ENCODE results near the gene FGF22. TPM values are rescaled to one million over a fixed set of nuclear protein-coding genes. Genes with fewer than 3 reads are reported as not detected.

The FGF22 gene
- polyA plus RNA-seq, 1 donor from 2014 or later, result 0.48 TPM

DNA sequence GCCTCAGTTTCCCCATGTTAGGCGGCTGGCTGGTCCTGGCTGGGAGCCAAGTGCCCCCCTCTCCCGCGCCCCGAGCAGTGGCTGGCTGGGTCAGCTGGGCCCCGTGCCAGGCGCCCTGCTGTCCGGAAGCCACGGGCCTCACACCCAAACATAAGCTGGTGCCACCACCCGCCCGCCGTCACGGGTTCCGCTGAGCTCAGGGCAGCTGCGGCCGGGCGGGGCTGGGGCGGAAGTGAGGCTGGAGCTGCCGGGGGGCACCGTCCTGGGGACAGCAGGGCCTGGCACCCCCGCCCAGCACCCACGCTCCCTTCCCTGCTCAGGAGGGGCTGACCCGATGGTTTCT, 30.7 kb upstream of the FGF22 start:
- TF ChIP-seq, protein P1, sequence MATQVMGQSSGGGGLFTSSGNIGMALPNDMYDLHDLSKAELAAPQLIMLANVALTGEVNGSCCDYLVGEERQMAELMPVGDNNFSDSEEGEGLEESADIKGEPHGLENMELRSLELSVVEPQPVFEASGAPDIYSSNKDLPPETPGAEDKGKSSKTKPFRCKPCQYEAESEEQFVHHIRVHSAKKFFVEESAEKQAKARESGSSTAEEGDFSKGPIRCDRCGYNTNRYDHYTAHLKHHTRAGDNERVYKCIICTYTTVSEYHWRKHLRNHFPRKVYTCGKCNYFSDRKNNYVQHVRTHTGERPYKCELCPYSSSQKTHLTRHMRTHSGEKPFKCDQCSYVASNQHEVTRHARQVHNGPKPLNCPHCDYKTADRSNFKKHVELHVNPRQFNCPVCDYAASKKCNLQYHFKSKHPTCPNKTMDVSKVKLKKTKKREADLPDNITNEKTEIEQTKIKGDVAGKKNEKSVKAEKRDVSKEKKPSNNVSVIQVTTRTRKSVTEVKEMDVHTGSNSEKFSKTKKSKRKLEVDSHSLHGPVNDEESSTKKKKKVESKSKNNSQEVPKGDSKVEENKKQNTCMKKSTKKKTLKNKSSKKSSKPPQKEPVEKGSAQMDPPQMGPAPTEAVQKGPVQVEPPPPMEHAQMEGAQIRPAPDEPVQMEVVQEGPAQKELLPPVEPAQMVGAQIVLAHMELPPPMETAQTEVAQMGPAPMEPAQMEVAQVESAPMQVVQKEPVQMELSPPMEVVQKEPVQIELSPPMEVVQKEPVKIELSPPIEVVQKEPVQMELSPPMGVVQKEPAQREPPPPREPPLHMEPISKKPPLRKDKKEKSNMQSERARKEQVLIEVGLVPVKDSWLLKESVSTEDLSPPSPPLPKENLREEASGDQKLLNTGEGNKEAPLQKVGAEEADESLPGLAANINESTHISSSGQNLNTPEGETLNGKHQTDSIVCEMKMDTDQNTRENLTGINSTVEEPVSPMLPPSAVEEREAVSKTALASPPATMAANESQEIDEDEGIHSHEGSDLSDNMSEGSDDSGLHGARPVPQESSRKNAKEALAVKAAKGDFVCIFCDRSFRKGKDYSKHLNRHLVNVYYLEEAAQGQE (IDR thresholded peaks at IDR 0.05; ENCODE audit: borderline replicate concordance), result no peak
- TF ChIP-seq TAF1 (IDR thresholded peaks at IDR 0.05; ENCODE audit: low read depth) (no peak), EP300 (conservative IDR thresholded peaks at IDR 0.05; ENCODE audit: poor library complexity, severe bottlenecking) (no peak), MXI1 (conservative IDR thresholded peaks at IDR 0.05; ENCODE audit: poor library complexity, severe bottlenecking) (no peak), RAD21 (conservative IDR thresholded peaks at IDR 0.05) (no peak)
- no peak overlapping the region for H3K9ac ChIP-seq (ENCODE audit: low read length)

DNA sequence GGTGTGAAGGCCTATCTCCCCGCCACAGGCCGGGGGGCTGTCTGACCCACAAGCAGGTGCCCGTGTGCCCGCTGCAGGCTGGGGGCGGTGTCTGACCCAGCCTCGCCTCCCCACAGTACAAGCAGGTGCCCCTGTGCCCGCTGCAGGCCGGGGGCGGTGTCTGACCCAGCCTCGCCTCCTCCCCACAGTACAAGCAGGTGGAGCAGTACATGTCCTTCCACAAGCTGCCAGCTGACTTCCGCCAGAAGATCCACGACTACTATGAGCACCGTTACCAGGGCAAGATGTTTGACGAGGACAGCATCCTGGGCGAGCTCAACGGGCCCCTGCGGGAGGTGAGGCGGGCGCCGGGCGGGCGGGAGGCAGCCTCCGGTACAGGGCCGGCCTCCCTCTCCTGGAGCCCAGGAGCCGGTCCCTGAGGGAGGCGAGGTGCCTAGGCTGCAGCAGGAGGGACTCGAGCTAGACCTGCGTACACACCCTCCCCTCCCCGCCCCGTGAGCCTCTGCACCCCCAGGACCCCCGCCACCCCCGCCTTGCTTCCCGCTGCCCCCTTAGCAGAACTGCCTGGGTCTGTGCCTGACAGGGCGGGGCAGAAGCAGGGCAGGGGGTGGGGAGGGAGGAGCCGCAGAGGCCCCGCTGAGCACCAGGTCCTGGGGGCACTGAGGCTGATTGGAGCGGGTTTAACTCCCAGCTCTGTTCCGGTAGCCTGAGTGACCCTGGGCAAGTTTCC, 29.4 kb upstream of the FGF22 start:
- no peak for TF ChIP-seq MXI1 (conservative IDR thresholded peaks at IDR 0.05; ENCODE audit: poor library complexity, severe bottlenecking)
- TF ChIP-seq EP300 (conservative IDR thresholded peaks at IDR 0.05; ENCODE audit: poor library complexity, severe bottlenecking), result no peak
- TF ChIP-seq SMC3 (conservative IDR thresholded peaks at IDR 0.05; ENCODE audit: poor library complexity), result no peak
- no peak for TF ChIP-seq RAD21 (conservative IDR thresholded peaks at IDR 0.05)
- TF ChIP-seq EZH2 (IDR thresholded peaks at IDR 0.05; ENCODE audit: borderline replicate concordance, insufficient read depth, low read length, poor library complexity, severe bottlenecking), result no peak
- TF ChIP-seq, protein P2, sequence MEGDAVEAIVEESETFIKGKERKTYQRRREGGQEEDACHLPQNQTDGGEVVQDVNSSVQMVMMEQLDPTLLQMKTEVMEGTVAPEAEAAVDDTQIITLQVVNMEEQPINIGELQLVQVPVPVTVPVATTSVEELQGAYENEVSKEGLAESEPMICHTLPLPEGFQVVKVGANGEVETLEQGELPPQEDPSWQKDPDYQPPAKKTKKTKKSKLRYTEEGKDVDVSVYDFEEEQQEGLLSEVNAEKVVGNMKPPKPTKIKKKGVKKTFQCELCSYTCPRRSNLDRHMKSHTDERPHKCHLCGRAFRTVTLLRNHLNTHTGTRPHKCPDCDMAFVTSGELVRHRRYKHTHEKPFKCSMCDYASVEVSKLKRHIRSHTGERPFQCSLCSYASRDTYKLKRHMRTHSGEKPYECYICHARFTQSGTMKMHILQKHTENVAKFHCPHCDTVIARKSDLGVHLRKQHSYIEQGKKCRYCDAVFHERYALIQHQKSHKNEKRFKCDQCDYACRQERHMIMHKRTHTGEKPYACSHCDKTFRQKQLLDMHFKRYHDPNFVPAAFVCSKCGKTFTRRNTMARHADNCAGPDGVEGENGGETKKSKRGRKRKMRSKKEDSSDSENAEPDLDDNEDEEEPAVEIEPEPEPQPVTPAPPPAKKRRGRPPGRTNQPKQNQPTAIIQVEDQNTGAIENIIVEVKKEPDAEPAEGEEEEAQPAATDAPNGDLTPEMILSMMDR (IDR thresholded peaks at IDR 0.05; ENCODE audit: poor library complexity, severe bottlenecking), result no peak
- TF ChIP-seq TAF1 (IDR thresholded peaks at IDR 0.05; ENCODE audit: low read depth), result no peak
- TF ChIP-seq, protein P1 (IDR thresholded peaks at IDR 0.05; ENCODE audit: borderline replicate concordance), result no peak
- TF ChIP-seq POLR2AphosphoS5 (IDR thresholded peaks at IDR 0.05), result no peak
- Histone ChIP-seq H3K4me3 (ENCODE audit: low read length) (no peak overlapping the region), H3K27ac (ENCODE audit: low read length) (no peak overlapping the region), H2AFZ (ENCODE audit: low read depth, low read length) (no peak overlapping the region), H3K9me3 (ENCODE audit: low read length) (no peaks in the 10 kb centered on the region), H3K36me3 (ENCODE audit: insufficient read depth, low read length) (no peaks in the 10 kb centered on the region), H3K4me2 (ENCODE audit: low read length) (no peak overlapping the region), H3F3A (ENCODE audit: insufficient read depth, low read length, poor library complexity, severe bottlenecking) (no peaks in the 10 kb centered on the region), H3K27me3 (ENCODE audit: insufficient read depth, low read depth, low read length) (no peaks in the 10 kb centered on the region), H4K20me1 (ENCODE audit: insufficient read depth) (no peaks in the 10 kb centered on the region), H3K9me2 (ENCODE audit: insufficient read depth, low read length) (no peaks in the 10 kb centered on the region), H3K9ac (ENCODE audit: low read length) (no peak overlapping the region), H3K79me2 (replicated peaks; ENCODE audit: insufficient read depth, low read length) (no peaks in the 10 kb centered on the region)

More for the DNA sequence above, 30.7 kb upstream of the FGF22 start:
- no peaks in the 10 kb centered on the region for H3K9me2 ChIP-seq (ENCODE audit: insufficient read depth, low read length)
- no peaks in the 10 kb centered on the region for H3K79me2 ChIP-seq (replicated peaks; ENCODE audit: insufficient read depth, low read length)
- no peak overlapping the region for H3K4me2 ChIP-seq (ENCODE audit: low read length)
- no peaks in the 10 kb centered on the region for H3F3A ChIP-seq (ENCODE audit: insufficient read depth, low read length, poor library complexity, severe bottlenecking)
- no peak overlapping the region for H3K4me3 ChIP-seq (ENCODE audit: low read length)
- H3K27ac ChIP-seq (ENCODE audit: low read length), result no peak overlapping the region
- no peaks in the 10 kb centered on the region for H3K9me3 ChIP-seq (ENCODE audit: low read length)
- H3K27me3 ChIP-seq (ENCODE audit: insufficient read depth, low read depth, low read length), result no peaks in the 10 kb centered on the region
- H2AFZ ChIP-seq (ENCODE audit: low read depth, low read length), result no peak overlapping the region
- H4K20me1 ChIP-seq (ENCODE audit: insufficient read depth), result no peaks in the 10 kb centered on the region
- no peaks in the 10 kb centered on the region for H3K36me3 ChIP-seq (ENCODE audit: insufficient read depth, low read length)
